GM19238 (cell line): ENCODE results near the gene IRF1.
"Not testable (repeated sequence)": the region's sequence is repeated elsewhere in the genome, so short reads cannot be mapped to it uniquely, and the experiment has no call there.

Experiments used
- DNase-seq: peaks from one replicate; pipeline ENCODE4 v3.0.0; 2011; ENCODE audit warnings: low spot score; ENCODE audit not compliant: insufficient read length

The IRF1 gene

GRCh38 chr5:132487095-132487428 is 3.5 kb downstream of the IRF1 start:
- no peak for DNase-seq

GRCh38 chr5:132486318-132487094 is 4.1 kb downstream of the IRF1 start:
- no peak for DNase-seq

- no peak for DNase-seq
Measured at GRCh38 chr5:132485641-132486317, 4.8 kb downstream of the IRF1 start.

- DNase-seq: not testable (repeated sequence)
Measured at GRCh38 chr5:132484876-132485640, 5.5 kb downstream of the IRF1 start.

GRCh38 chr5:132484391-132484725 is 6.2 kb downstream of the IRF1 start:
- DNase-seq: no peak

- no peak for DNase-seq
Measured at GRCh38 chr5:132483661-132484390, 6.7 kb downstream of the IRF1 start.

GRCh38 chr5:132483101-132483500 is 7.5 kb downstream of the IRF1 start:
- no peak for DNase-seq

- DNase-seq: no peak
Measured at GRCh38 chr5:132481596-132482211, 8.9 kb downstream of the IRF1 start.

- no peak for DNase-seq
Measured at GRCh38 chr5:132480893-132481595, 9.5 kb downstream of the IRF1 start.

GRCh38 chr5:132480546-132480892 is 10.1 kb downstream of the IRF1 start:
- DNase-seq: no peak

- no peak for DNase-seq
Measured at GRCh38 chr5:132480042-132480441, 10.5 kb downstream of the IRF1 start.

GRCh38 chr5:132479111-132479951 is 11.2 kb downstream of the IRF1 start:
- DNase-seq: no peak

GRCh38 chr5:132478366-132478871 is 12.2 kb downstream of the IRF1 start:
- DNase-seq: no peak

GRCh38 chr5:132477784-132478365 is 12.7 kb downstream of the IRF1 start:
- no peak for DNase-seq

GRCh38 chr5:132476876-132477781 is 13.4 kb downstream of the IRF1 start:
- DNase-seq: no peak

- no peak for DNase-seq
Measured at GRCh38 chr5:132475987-132476875, 14.3 kb downstream of the IRF1 start.

- no peak for DNase-seq
Measured at GRCh38 chr5:132475497-132475882, 15.1 kb downstream of the IRF1 start.
